Activated effector memory CD4-positive, alpha-beta T cell treated with Interleukin-2 at 50 U/mL for 16 hours (primary cell): Measurements from ENCODE around the gene VWA2.
"Not testable (repeated sequence)": the region's sequence is repeated elsewhere in the genome, so short reads cannot be mapped to it uniquely, and the experiment has no call there.

Experiments used
- DNase-seq: peaks from one replicate; pipeline ENCODE4 v3.0.0-alpha.2; 2020

The VWA2 gene

DNA sequence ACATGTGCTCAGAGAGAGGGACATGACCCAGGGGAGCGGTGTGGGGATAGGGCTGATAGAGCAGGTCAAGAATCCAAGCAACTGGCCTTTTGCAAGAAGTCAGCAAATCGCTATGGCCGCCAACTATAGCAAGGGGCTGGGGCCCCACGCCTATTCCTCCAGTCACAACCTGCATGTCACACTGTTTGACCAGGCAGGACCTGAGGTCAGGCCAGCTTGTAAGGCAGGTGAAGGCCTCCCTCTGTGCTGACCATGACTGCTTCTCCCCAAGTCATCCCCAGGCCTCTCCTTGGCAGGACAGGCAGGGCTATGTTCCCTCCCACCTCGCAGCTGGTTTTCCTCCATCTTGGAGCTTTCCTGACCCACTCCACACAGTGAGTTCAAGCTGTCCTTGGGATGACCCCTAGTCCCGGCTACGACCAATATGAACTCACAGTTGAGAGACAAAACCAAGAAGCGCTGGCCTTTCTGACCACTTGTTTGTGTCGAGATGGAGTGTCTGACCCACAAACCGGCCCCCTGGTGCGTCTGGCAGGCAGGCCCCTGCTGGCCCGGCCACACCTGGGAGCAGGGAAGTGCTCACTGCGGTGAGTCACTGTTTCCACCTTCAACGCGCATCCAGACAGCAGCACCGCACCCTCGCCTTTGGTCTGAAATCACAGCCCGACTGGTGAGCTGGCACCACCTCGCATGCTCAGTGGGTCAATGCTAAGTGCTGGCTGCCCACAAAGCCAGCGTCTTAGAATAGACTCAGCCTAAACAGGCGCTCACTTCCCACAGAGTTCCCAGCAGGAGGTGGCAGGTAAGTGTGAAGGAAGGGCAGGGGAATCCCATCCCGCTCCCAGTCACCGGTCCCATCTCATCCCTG, 81.4 kb downstream of the VWA2 start:
- no peak for DNase-seq

DNA sequence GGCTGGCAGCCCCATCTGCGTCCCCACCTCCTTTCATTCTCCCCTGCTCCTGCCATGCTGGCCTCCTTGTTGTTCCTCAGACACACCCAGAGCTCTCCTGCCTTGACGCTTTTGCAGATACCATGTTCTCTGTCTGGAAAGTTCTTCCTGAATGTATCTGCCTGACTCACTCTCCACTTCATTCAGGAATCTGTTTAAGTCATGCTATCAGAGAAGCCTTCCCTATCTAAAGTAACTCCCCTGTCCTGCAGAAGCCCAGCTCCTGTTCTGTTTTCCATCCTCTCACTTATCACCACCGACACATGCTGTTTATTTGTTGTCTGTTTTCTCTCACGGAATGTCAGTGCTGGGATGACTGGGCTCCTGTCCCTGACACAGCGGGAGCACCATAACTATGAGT, 83.3 kb downstream of the VWA2 start:
- no peak for DNase-seq

DNA sequence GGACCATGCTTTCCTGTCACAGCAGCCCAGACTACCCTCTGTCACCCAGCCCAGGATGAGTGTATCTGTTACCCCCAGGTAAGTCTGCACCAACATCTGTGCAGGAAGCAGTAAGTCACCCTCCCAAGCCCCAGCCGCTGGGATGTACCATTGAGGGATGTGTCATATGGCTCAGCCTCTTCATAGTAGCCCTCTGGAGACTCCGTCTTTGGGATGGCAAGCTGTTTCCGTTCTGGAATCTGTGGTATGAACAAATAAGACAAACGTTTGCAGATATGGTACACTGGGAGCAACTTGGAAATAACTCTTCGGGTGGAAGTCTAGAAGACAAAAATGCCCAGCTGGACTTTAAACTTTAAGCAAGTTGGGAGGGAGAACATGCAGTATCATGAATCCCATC, 84.0 kb downstream of the VWA2 start:
- no peak for DNase-seq

DNA sequence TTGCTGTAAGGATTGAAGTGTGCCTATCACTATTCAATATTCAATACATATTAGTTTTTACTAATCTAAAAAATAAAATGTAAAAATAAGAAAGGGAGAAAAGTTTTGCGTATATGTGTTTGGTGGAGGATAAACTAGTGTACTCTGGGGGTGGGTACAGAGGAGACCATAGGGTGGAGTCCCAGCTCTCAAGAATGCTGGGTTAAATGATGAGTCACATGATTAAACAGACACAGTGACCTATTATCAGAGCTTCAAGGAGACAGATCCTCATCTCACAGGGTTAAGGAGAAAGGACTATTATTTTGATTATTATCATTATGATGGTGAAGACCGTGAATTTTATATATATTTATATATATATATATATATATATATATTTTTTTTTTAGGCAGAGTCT, 87.7 kb downstream of the VWA2 start:
- no peak for DNase-seq

DNA sequence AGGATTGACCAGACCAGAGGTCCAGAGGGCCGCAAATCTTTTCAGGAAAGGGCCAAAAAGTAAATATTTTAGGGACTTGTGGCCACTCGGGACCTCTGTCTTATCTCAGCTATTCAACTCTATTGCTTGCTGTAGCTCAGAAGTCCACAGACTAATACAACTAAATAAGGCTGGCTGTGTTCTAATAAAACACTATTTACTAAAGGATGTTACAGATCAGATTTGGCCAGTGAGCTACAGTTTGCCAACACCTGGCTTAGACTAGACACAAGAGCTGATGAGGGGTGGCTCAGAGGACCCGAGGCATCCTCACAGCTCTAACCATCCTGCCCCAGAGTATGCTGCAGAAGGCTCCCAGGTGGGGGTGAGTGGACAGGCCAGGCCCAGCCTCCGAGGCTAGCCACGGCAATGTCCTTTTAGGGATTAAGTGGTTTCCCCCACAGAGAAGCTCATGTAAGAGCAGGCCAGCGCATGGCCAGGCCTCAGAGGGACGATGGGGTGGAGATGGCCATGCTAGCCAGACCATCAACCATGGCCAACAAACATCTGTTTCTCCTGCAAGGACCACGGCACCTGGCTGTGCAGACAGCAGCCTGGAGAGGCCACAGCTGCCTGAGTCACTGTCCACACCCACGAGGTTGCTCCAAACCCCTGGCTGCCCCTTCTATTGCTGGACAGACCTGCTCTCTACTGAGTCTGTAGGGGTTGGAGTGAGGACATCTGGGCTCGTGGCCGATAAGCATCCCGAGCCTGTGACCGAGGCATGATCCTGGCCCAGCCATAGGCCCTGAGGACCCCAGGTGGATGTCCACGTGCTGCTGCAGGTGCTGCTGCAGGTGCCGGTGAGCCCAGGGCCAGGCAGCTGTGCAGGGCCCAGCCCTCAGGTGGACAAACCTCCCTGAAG, 88.7 kb downstream of the VWA2 start:
- no peak for DNase-seq

DNA sequence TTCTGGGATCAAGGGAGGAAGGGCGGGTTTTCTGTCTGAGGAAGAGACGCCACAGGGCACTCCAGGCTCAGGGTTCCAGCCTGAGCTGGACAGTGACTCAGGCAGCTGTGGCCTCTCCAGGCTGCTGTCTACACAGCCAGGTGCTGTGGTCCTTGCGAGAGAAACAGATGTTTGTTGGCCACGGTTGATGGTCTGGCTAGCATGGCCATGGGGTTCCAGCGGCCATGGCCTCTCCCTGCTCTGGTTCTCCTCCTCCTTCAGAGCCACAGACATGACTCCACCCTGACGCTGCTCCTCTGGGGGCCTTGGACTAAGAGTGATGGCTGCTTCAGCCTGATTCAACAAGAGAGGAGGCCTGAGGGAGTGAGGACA, 89.4 kb downstream of the VWA2 start:
- DNase-seq, result no peak

DNA sequence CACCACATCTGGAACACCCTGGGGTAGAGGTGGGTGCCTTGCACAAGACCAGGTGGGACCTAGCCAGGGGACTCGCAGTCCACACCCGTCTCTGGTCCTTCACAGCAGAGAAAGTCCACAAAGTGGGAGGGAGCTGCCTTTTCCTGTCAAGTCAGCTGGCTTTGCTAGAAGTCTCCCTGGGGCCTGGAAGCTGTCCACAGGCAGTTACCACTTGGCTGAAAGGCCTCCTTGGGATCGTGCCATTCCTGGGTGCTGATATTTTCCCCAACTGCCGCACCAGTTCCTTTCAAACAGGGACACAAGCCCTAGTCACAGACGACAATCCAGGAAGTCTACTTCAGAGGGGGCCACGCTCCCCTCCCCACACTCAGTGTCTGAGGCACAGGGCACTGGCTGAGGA, 89.8 kb downstream of the VWA2 start:
- no peak for DNase-seq

DNA sequence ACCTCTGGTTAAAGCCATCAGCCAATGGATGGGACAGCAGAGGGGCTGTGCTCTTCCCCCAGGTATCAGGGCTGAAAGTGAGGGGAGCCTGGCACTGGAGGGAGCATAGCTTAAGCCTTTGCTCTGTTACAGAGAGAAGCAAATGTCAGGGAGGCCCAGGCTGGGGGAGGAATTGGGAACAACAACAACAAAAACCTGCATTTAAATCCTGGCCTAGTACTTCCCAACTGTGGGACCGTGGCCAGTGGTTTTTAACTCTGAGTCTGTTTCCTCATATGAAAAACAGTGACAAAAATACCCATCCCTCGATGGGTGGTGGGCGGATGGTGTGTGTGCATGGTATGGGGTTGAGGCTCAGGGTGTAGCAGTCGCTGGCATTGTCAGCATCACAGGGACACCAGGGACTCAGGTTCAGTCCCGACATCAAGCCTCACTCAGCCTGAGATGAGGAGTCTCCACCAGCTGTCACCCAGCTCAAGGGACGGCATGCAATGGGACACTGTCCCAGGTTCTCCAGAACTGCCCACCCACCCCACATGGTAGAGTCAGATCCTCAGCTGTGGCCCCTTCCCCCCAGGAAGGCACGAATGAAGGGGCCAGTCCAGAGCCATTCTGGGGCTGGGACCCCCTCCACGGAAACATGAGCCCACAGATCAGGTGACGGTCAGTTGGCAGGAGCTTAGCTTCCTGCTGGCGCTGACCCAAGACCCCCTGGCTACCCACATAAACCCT, 90.7 kb downstream of the VWA2 start:
- no peak for DNase-seq

DNA sequence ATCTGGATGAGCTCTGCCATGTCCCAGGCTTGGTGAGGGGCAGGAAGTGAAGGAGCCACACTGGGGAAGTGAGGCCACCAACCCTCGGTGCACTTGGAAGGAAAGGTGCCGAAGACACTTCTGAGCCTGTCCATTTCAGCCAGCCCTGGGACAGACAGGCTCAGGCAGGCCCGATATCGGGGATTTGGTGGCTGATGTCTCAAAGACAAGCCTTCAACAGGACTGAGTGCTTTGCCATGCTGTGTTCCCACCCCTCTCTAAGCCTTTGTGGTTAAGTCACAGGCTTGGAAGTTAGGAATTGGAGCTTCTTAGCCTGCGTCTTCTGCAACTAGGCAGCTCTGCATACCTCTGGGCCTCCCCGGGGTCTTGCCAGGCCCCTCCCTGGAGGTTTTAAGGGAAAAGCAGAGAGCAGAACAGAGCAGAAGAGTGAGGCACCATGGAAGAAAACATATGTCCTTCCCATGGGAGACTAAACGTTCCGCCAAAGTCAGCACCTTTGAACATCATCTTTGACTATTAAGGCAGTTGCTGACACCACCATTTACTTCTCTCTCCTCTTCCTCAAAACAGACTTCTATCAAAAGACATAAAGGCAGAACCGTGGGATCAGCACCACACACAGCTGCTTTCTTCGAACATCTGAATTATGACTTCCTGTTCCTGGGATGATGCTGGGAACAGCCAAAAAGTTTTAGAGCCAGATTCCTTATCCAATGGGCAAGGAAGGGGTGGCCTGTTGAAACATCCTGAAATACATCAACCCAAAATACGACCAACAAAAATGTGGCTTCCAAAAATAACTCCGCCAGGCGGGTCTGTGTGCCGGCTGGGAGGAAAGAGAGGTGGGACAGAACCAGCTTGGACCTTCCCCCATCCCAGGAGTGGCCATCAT, 93.5 kb downstream of the VWA2 start:
- no peak for DNase-seq

DNA sequence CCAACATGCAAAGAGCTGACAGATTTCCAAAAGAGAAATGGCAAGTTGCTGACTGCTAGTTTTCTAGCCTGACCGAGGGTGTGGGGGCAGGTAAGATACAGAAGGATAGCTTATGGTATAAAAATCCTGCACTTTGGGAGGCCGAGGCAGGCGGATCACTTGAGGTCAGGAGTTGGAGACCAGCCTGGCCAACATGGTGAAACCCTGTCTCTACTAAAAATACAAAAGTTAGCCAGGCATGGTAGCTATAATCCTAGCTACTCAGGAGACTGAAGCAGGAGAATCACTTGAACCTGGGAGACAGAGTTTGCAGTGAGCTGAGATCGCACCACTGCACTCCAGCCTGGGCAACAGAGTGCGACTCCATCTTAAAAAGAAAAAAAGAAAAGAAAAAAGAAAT, 94.4 kb downstream of the VWA2 start:
- DNase-seq, result not testable (repeated sequence)

DNA sequence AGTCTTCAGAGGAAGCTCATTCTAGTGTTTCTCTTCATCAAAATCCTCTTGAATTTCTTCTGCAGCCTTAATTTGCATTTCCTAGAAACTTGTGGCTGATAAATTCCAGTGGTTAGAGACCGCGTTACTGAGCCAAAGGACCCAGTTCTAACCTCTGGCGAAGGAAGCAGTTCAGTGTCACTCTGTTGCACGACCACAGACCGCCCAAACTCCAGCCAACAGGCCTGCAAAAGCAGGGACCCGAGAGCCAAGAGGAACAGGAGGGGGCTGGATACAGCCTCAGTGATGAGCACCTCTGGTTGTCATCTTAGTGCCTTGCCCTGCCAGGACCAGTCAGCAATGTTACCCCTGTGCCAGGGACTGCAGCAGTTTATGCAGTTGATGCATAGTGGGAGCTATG, 95.2 kb downstream of the VWA2 start:
- DNase-seq, result no peak

DNA sequence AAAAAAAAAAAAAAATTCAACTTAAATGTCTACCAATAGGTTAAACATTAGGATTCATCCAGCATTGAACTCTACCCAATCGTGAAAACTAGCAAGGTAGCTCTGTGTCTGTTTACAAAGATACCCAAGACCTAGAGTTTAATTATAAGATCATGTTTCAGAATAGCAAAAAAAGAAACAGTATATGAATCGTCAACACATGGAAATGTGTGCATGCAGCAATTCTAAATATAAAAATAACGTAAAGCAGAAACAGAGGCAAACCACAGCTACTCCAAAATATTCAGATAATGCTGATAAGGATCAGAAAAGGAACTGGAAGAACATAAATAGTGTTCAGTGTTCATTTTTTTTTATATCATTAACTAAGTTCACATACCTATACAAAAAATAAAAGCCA, 96.6 kb downstream of the VWA2 start:
- DNase-seq, result no peak

DNA sequence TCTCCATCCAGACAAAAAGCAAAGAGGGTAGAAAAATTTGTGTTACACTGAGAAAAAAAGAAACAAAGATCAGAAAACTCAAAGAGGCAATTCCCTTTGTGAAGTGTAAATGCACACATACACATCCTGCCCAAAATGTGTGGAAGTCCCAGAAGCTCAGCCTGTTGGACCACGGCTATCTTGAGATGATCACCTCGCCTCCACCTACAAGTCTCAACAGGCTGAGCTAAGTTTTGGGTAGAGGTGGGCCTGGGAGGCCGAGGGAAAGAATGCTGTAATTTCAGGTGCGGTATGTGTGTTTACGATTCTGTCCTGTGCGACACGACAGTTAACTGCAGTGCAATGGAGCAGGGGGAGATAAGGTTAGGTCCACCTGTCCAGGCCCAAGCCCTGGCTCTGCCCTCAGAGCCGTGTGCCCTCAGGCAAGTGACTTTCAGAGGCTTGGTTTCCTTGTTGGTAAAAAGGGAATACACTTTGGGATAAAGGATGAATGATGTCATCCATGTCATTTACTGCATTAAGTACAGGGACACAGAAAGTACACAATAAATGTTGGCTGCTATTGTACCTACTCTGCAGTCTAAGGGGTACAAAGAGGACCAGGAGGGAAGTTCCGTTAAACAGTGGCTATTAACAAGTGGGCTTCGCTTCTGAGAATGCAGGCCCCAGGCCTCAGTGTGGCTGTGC, 97.9 kb downstream of the VWA2 start:
- no peak for DNase-seq

DNA sequence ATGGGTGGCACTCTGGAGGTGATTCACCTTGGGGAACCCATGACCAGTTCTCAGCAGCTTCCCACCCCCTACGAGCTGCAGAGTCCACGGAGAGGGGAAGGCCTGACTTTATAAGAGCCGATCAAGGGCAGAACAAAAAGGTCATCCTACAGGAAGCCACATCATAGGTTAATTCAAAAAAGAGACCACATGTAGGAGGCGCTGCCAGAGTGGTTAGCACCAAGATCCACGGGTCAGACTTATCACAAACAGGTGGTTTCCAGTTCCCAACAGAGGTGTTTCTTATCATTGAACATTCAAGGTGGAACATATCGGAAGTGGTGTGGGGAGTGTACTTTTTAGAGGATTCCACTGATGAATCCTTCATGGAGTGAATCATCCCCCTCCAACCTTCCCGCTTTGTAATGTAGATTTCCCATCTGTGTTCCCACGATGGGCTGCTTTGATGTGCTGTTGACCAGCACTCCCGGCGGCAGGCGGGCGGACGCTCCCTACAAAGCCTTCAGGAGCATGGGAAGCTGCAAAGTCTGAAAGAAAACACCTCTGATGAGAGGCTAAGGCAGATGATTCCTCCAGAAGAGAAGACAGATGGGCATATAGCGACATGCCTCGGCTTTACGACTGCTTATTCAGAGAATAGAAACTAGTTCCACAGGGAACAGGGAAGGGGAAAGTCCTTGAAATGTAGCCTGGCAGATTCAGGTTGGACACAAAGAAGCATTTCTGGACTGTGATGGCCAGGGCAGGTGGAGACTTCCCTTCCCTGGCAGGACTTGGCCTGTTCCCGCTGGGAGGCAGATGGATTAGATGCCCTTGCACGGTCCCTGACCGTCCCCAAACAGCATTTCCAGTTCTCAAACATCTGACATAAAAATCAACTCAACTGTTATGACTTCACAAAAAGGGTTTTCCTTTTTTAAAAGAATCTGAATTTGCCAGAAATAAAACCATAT, 98.7 kb downstream of the VWA2 start:
- no peak for DNase-seq

DNA sequence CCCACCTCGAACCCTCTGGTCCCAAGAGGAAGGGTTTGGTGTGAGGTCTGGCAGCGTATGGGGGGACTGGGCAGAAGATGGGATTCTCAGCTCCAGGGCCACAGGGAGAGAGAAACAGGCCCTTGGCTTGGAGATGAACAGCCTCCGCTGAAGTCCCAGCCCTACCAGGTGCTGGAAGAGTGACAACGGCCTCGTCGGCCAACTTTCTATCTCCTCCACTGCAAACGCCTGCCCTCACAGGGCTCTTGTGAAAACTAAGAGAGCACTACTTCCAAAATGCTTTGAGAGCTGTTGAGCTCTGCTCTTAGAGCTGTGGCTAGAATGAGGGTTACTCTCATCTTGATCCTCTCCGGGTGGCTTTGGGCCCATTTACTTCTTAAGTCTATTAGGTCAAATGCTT, 101.8 kb downstream of the VWA2 start:
- no peak for DNase-seq
